Astrocyte of the cerebellum (primary cell): ENCODE results near the gene LCNL1.
A peak's percentile ranks its signal among the peaks of the same experiment; 100 is the strongest.

ENCODE experiments used
- DNase-seq: peaks from one replicate; pipeline ENCODE4 v3.0.0-alpha.2; 2011; ENCODE audit warnings: low read depth
- H3K4me3 ChIP-seq: 2 replicates; pipeline ENCODE4 v1.5.1; 2011; ENCODE audit warnings: mild to moderate bottlenecking, low read depth, low read length, moderate library complexity
- CTCF ChIP-seq: IDR thresholded peaks from 2 replicates; pipeline ENCODE4 v1.5.1; 2012; ENCODE audit warnings: low read length, low read depth, moderate library complexity, mild to moderate bottlenecking; ENCODE audit errors: missing control alignments
- in situ Hi-C: cut with HindIII; loops from 2 replicates; pipeline ENCODE4 v1.10.0; 2017; ENCODE audit warnings: low sequenced_read_pairs

The LCNL1 gene

GRCh38 chr9:136947028-136947891 lies 35.5 kb upstream of the LCNL1 start:
- no peak for DNase-seq
- H3K4me3 ChIP-seq: no peak overlapping the region
- no peak for TF ChIP-seq CTCF
- in situ Hi-C loops: no loop called here

- in situ Hi-C loops: no loop called here
- peak; percentile 54 for TF ChIP-seq CTCF
- H3K4me3 ChIP-seq: no peak overlapping the region
- DNase-seq: no peak
These were observed 34.8 kb upstream of the LCNL1 start for GRCh38 chr9:136947955-136948510.

- in situ Hi-C loops: no loop called here
- no peak for DNase-seq
- H3K4me3 ChIP-seq: peak overlapping the region; percentile 46
- no peak for TF ChIP-seq CTCF
These were observed 33.5 kb upstream of the LCNL1 start for GRCh38 chr9:136949239-136949816.

- H3K4me3 ChIP-seq: peak overlapping the region; percentile 46
- peak; percentile 45 for DNase-seq
- in situ Hi-C loops: no loop called here
- TF ChIP-seq CTCF: no peak
These were observed 32.8 kb upstream of the LCNL1 start for GRCh38 chr9:136949817-136950655.

GRCh38 chr9:136950656-136951276 lies 32.0 kb upstream of the LCNL1 start:
- in situ Hi-C loops: no loop called here
- H3K4me3 ChIP-seq: peak overlapping the region; percentile 46

More at GRCh38 chr9:136950656-136951276, 32.0 kb upstream of the LCNL1 start:
- TF ChIP-seq CTCF: no peak
- no peak for DNase-seq
